GM12878 (cell line): ENCODE measurements around the gene PLA2G2C. TPM values are rescaled to one million over a fixed set of nuclear protein-coding genes. Genes with fewer than 3 reads are reported as not detected.

ENCODE experiments used
- ATAC-seq: fragments of 200-7000 bp; cut with Tn5 transposase; 3 replicates; pipeline ENCODE4 v1.9.1; 2020; ENCODE audit warnings: mild to moderate bottlenecking, moderate library complexity
- BruUV-seq: library from RNA; stranded (reverse); fragments of 400-500 nt; replicated peaks from 2 replicates; lab custom pipeline; 2021; lab: Mats Ljungman, UMichigan
- CTCF ChIA-PET: fragments of 300-600 bp; sonication (Branson Sonifier 250); formaldehyde crosslinking; extraction: SDS; loops from one replicate; lab custom pipeline; 2021; ENCODE audit warnings: inconsistent platforms; lab: Yijun Ruan, JAX
- POLR2A ChIA-PET: fragments of 350-600 bp; formaldehyde crosslinking; extraction: SDS; loops from one replicate; lab custom pipeline; 2021; ENCODE audit warnings: inconsistent platforms; lab: Charles Lee
- RAD21 ChIA-PET: fragments of 300-600 bp; sonication (Branson Sonifier 250); formaldehyde crosslinking; loops from one replicate; lab custom pipeline; 2023; ENCODE audit warnings: antibody characterized with exemption; ENCODE audit not compliant: unreplicated experiment; lab: Charles Lee
- SMC1A ChIA-PET: fragments of 300-600 bp; sonication (Branson Sonifier 250); formaldehyde crosslinking; loops from one replicate; lab custom pipeline; 2023; ENCODE audit not compliant: unreplicated experiment, uncharacterized antibody; lab: Charles Lee
- DNase-seq: peaks from one replicate; pipeline ENCODE4 v3.0.0-alpha.2; 2011; ENCODE audit warnings: low read depth, low spot score
- FAIRE-seq: peaks from 3 replicates; lab custom pipeline; 2011; peaks lifted over from hg19 to GRCh38; lab: Jason Lieb, UNC
- H2AFZ ChIP-seq: 2 replicates; pipeline ENCODE4 v1.6.0; 2011; ENCODE audit warnings: low read depth, low read length, control low read depth; ENCODE audit not compliant: control insufficient read depth
- H3K27ac ChIP-seq: 2 replicates; pipeline ENCODE4 v1.5.1; 2011; ENCODE audit warnings: control low read depth; ENCODE audit not compliant: control insufficient read depth, insufficient read depth
- H3K27me3 ChIP-seq, 2 experiments: replicated peaks in 1 of 2; 2 replicates each; pipeline versions ENCODE4 v1.6.0 to v1.6.1; 2011; ENCODE audit warnings: low read length in 1 of 2; ENCODE audit not compliant: control insufficient read depth in 2 of 2, insufficient read depth in 2 of 2
- H3K36me3 ChIP-seq, 2 experiments: 2 replicates each; pipeline ENCODE4 v1.5.1; 2011; ENCODE audit warnings: low read length in 1 of 2; ENCODE audit not compliant: control insufficient read depth in 2 of 2, insufficient read depth in 2 of 2
- H3K4me1 ChIP-seq: 2 replicates; pipeline ENCODE4 v1.6.1; 2011; ENCODE audit warnings: mild to moderate bottlenecking, low read length, moderate library complexity, mixed read lengths; ENCODE audit not compliant: control insufficient read depth, insufficient read depth
- H3K4me2 ChIP-seq: 2 replicates; pipeline ENCODE4 v1.6.0; 2011; ENCODE audit warnings: control low read depth; ENCODE audit not compliant: control insufficient read depth, insufficient read depth
- H3K4me3 ChIP-seq: fragments of 200-600 bp; sonication (generic); 2 replicates; pipeline ENCODE4 v1.5.1; 2016
- H3K79me2 ChIP-seq: 2 replicates; pipeline ENCODE4 v1.6.0; 2011; ENCODE audit warnings: low read length; ENCODE audit not compliant: control insufficient read depth, insufficient read depth
- H3K9ac ChIP-seq: 2 replicates; pipeline ENCODE4 v1.8.0; 2011; ENCODE audit warnings: low read length, control low read depth, mixed read lengths; ENCODE audit not compliant: control insufficient read depth, insufficient read depth
- H3K9me3 ChIP-seq: replicated peaks from 3 replicates; pipeline ENCODE4 v1.5.1; 2011; ENCODE audit warnings: mild to moderate bottlenecking, low read length; ENCODE audit not compliant: control insufficient read depth, insufficient read depth
- H4K20me1 ChIP-seq: 2 replicates; pipeline ENCODE4 v1.6.0; 2011; ENCODE audit not compliant: control insufficient read depth, insufficient read depth
- CBX3 ChIP-seq: fragments of 200-600 bp; sonication (generic); IDR thresholded peaks from 2 replicates; pipeline ENCODE4 v1.6.1; 2016; ENCODE audit warnings: low read depth, borderline replicate concordance
- CBX5 ChIP-seq: sonication (generic); IDR thresholded peaks from 2 replicates; pipeline ENCODE4 v1.6.1; 2016; ENCODE audit warnings: low read depth, moderate library complexity, mild to moderate bottlenecking, inconsistent platforms
- IRF4 ChIP-seq: IDR thresholded peaks from 2 replicates; pipeline ENCODE4 v1.6.1; 2011; ENCODE audit warnings: low read depth, low read length
- MEF2A ChIP-seq: IDR thresholded peaks from 2 replicates; pipeline ENCODE4 v1.6.1; 2011; ENCODE audit warnings: low read depth, mild to moderate bottlenecking, low read length, moderate library complexity; ENCODE audit not compliant: insufficient read depth
- MEF2B ChIP-seq: fragments of 450-650 bp; IDR thresholded peaks from 2 replicates; pipeline ENCODE4 v1.6.1; 2018; ENCODE audit warnings: mild to moderate bottlenecking, moderate library complexity; ENCODE audit not compliant: partially characterized antibody, poor library complexity, severe bottlenecking
- MXI1 ChIP-seq: fragments of 150-350 bp; IDR thresholded peaks from 2 replicates; pipeline ENCODE4 v1.6.1; 2011; ENCODE audit warnings: low read depth, mild to moderate bottlenecking, inconsistent platforms, low read length, improper control_type of control experiment
- NFIC ChIP-seq: IDR thresholded peaks from 2 replicates; pipeline ENCODE4 v1.6.1; 2012; ENCODE audit warnings: low read depth, mild to moderate bottlenecking, inconsistent platforms, low read length, moderate library complexity
- SMARCA5 ChIP-seq: fragments of 450-650 bp; IDR thresholded peaks from 2 replicates; pipeline ENCODE4 v1.6.1; 2017; ENCODE audit warnings: mild to moderate bottlenecking
- SREBF2 ChIP-seq: IDR thresholded peaks from 2 replicates; pipeline ENCODE4 v1.6.1; 2012; ENCODE audit warnings: mild to moderate bottlenecking, low read length
- SRF ChIP-seq, 2 experiments: IDR thresholded peaks; 2 replicates each; pipeline ENCODE4 v1.6.1; 2011; ENCODE audit warnings: low read depth in 2 of 2, low read length in 2 of 2, mild to moderate bottlenecking in 1 of 2, moderate library complexity in 1 of 2
- in situ Hi-C: fragments of 300-500 bp; cut with MboI; formaldehyde crosslinking; loops from 9 replicates; pipeline ENCODE4 v1.14.3; 2018; ENCODE audit warnings: mixed read lengths
- intact Hi-C: fragments of 100-400 bp; cut with micrococcal nuclease; formaldehyde crosslinking; loops from one replicate; pipeline ENCODE4 v1.14.2; 2022; ENCODE audit not compliant: unreplicated experiment
- polyA plus RNA-seq, 11 experiments: library from polyadenylated mRNA; depleted of rRNA in 4 of 11; unstranded in 6 of 11; stranded (reverse) in 5 of 11; fragments of >200 nt; fragmentation: Nextera tagmentation in 4 of 11; fragmentation: Illumina TruSeq in 1 of 11; extraction: Ambion mirVana in 4 of 11; extraction: Trizol in 1 of 11; gene quantifications; 1 replicate in 1 of 11; 2 replicates in 10 of 11; pipeline versions ENCODE4 v1.2.1 to v1.2.3, GENCODE V29; 2011 to 2016; ENCODE audit warnings: inconsistent platforms in 2 of 11, missing spikeins in 2 of 11, low read depth in 1 of 11
- total RNA-seq, 4 experiments: library from RNA; depleted of rRNA in 3 of 4; stranded (reverse); fragments of >200 nt in 3 of 4; fragmentation: Illumina TruSeq in 1 of 4; extraction: Trizol in 1 of 4; gene quantifications; 2 replicates each; pipeline versions ENCODE4 v1.2.1 to v1.2.3, GENCODE V29; 2013 to 2021
- TF ChIP-seq, protein P1 (sequence below): IDR thresholded peaks from 2 replicates; pipeline ENCODE4 v1.6.1; 2012; ENCODE audit warnings: low read length, inconsistent platforms
- TF ChIP-seq, protein P2 (sequence below): fragments of 450-650 bp; conservative IDR thresholded peaks from 2 replicates; pipeline ENCODE4 v1.6.1; 2017; ENCODE audit warnings: mild to moderate bottlenecking, moderate library complexity
- TF ChIP-seq, protein P3 (sequence below): fragments of 450-650 bp; formaldehyde crosslinking; IDR thresholded peaks from 2 replicates; pipeline ENCODE4 v1.5.0; 2022; ENCODE audit warnings: mild to moderate bottlenecking, missing genetic modification characterization
- TF ChIP-seq, protein P4 (sequence below): fragments of 150-350 bp; IDR thresholded peaks from 2 replicates; pipeline ENCODE4 v1.6.1; 2016; ENCODE audit warnings: low read depth, low read length

PLA2G2C gene
- total and polyA plus RNA-seq, 10 of the 15 experiments (the other 5 are each of a cell fraction or from before 2014, with no cell fraction given): 0.05 TPM; not detected in 9

DNA sequence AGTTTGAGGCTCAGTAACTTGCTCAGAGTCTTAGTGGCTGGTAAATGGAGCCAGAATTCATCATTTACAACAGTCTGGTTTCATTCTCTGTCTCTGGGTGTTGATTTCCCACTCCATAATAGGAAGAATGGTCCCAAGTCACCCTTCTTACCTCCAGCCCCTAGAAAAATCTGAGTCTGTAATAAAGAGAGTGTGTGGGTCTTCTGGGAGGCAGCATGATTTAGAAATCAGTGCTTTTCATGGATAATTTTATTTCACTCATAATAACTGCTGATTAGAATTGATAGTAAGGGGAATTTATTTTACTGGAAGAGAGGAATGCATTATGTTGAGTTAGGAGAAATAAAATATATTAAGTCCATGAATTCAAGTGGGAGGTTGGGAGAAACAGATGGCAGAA lies 69.1 kb downstream of the PLA2G2C start:
- no peak overlapping the region for H2AFZ ChIP-seq
- DNase-seq (no peak), FAIRE-seq (no peak), ATAC-seq (no peak)
- no peaks in the 10 kb centered on the region for H3K9me3 ChIP-seq
- no peaks in the 10 kb centered on the region for H4K20me1 ChIP-seq
- intact Hi-C loops (no loop called here), in situ Hi-C loops (no loop called here)
- H3K79me2 ChIP-seq: no peaks in the 10 kb centered on the region
- peaks cover 9% of the 10 kb centered on the region for H3K4me1 ChIP-seq
- BruUV-seq: no TSS peak
- H3K27me3 ChIP-seq: no peaks in the 10 kb centered on the region
- H3K4me3 ChIP-seq: no peak overlapping the region
- RAD21 ChIA-PET: interaction anchor here (1.3 kb wide), 1 partner anchor 35 kb away, joined by 3 read pairs; no protein-coding TSS in a partner anchor
- no peak overlapping the region for H3K9ac ChIP-seq
- H3K36me3 ChIP-seq: no peaks in the 10 kb centered on the region
- no peak overlapping the region for H3K4me2 ChIP-seq
- POLR2A ChIA-PET: interaction anchor here (0.6 kb wide), 1 partner anchor 14 kb away, joined by 3 read pairs; no protein-coding TSS in a partner anchor
- no peak overlapping the region for H3K27ac ChIP-seq
- CTCF ChIA-PET: interaction anchor here (1.2 kb wide), 1 partner anchor 13 kb away, joined by 3 read pairs; no protein-coding TSS in a partner anchor
- SMC1A ChIA-PET: no interaction called here
- TF ChIP-seq MEF2A: no peak
- no peak for TF ChIP-seq NFIC
- no peak for TF ChIP-seq MEF2B
- no peak for TF ChIP-seq SMARCA5
- TF ChIP-seq MXI1: no peak
- TF ChIP-seq, protein P1, sequence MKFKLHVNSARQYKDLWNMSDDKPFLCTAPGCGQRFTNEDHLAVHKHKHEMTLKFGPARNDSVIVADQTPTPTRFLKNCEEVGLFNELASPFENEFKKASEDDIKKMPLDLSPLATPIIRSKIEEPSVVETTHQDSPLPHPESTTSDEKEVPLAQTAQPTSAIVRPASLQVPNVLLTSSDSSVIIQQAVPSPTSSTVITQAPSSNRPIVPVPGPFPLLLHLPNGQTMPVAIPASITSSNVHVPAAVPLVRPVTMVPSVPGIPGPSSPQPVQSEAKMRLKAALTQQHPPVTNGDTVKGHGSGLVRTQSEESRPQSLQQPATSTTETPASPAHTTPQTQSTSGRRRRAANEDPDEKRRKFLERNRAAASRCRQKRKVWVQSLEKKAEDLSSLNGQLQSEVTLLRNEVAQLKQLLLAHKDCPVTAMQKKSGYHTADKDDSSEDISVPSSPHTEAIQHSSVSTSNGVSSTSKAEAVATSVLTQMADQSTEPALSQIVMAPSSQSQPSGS: no peak
- TF ChIP-seq, protein P2, sequence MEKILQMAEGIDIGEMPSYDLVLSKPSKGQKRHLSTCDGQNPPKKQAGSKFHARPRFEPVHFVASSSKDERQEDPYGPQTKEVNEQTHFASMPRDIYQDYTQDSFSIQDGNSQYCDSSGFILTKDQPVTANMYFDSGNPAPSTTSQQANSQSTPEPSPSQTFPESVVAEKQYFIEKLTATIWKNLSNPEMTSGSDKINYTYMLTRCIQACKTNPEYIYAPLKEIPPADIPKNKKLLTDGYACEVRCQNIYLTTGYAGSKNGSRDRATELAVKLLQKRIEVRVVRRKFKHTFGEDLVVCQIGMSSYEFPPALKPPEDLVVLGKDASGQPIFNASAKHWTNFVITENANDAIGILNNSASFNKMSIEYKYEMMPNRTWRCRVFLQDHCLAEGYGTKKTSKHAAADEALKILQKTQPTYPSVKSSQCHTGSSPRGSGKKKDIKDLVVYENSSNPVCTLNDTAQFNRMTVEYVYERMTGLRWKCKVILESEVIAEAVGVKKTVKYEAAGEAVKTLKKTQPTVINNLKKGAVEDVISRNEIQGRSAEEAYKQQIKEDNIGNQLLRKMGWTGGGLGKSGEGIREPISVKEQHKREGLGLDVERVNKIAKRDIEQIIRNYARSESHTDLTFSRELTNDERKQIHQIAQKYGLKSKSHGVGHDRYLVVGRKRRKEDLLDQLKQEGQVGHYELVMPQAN: no peak
- no peak for TF ChIP-seq CBX3
- TF ChIP-seq, protein P3, sequence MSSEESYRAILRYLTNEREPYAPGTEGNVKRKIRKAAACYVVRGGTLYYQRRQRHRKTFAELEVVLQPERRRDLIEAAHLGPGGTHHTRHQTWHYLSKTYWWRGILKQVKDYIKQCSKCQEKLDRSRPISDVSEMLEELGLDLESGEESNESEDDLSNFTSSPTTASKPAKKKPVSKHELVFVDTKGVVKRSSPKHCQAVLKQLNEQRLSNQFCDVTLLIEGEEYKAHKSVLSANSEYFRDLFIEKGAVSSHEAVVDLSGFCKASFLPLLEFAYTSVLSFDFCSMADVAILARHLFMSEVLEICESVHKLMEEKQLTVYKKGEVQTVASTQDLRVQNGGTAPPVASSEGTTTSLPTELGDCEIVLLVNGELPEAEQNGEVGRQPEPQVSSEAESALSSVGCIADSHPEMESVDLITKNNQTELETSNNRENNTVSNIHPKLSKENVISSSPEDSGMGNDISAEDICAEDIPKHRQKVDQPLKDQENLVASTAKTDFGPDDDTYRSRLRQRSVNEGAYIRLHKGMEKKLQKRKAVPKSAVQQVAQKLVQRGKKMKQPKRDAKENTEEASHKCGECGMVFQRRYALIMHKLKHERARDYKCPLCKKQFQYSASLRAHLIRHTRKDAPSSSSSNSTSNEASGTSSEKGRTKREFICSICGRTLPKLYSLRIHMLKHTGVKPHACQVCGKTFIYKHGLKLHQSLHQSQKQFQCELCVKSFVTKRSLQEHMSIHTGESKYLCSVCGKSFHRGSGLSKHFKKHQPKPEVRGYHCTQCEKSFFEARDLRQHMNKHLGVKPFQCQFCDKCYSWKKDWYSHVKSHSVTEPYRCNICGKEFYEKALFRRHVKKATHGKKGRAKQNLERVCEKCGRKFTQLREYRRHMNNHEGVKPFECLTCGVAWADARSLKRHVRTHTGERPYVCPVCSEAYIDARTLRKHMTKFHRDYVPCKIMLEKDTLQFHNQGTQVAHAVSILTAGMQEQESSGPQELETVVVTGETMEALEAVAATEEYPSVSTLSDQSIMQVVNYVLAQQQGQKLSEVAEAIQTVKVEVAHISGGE: no peak
- TF ChIP-seq, protein P4, sequence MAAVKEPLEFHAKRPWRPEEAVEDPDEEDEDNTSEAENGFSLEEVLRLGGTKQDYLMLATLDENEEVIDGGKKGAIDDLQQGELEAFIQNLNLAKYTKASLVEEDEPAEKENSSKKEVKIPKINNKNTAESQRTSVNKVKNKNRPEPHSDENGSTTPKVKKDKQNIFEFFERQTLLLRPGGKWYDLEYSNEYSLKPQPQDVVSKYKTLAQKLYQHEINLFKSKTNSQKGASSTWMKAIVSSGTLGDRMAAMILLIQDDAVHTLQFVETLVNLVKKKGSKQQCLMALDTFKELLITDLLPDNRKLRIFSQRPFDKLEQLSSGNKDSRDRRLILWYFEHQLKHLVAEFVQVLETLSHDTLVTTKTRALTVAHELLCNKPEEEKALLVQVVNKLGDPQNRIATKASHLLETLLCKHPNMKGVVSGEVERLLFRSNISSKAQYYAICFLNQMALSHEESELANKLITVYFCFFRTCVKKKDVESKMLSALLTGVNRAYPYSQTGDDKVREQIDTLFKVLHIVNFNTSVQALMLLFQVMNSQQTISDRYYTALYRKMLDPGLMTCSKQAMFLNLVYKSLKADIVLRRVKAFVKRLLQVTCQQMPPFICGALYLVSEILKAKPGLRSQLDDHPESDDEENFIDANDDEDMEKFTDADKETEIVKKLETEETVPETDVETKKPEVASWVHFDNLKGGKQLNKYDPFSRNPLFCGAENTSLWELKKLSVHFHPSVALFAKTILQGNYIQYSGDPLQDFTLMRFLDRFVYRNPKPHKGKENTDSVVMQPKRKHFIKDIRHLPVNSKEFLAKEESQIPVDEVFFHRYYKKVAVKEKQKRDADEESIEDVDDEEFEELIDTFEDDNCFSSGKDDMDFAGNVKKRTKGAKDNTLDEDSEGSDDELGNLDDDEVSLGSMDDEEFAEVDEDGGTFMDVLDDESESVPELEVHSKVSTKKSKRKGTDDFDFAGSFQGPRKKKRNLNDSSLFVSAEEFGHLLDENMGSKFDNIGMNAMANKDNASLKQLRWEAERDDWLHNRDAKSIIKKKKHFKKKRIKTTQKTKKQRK: no peak
- no peak for TF ChIP-seq SREBF2
- no peak for TF ChIP-seq IRF4
- TF ChIP-seq SRF (IDR thresholded peaks at IDR 0.05; ENCODE audit: low read depth in 2 of 2, low read length in 2 of 2): no peak
- no peak for TF ChIP-seq CBX5
